Skeletal muscle satellite cell (primary cell): ENCODE results near the gene NCAPG2.

Source experiments
- H3K27me3 ChIP-seq: 2 replicates; pipeline ENCODE4 v1.7.0; 2013; ENCODE audit warnings: low read length; ENCODE audit not compliant: control insufficient read depth, insufficient read depth
- H3K36me3 ChIP-seq: 2 replicates; pipeline ENCODE4 v1.7.0; 2013; ENCODE audit warnings: mild to moderate bottlenecking, control low read depth, low read length; ENCODE audit not compliant: insufficient read depth
- H3K4me1 ChIP-seq: 2 replicates; pipeline ENCODE4 v1.7.0; 2013; ENCODE audit warnings: low read length; ENCODE audit not compliant: control insufficient read depth, insufficient read depth
- H3K4me2 ChIP-seq: 2 replicates; pipeline ENCODE4 v1.7.0; 2013; ENCODE audit warnings: mild to moderate bottlenecking, low read length
- H3K4me3 ChIP-seq: 2 replicates; pipeline ENCODE4 v1.7.0; 2013; ENCODE audit warnings: low read length
- H3K9ac ChIP-seq: 2 replicates; pipeline ENCODE4 v1.7.0; 2013; ENCODE audit warnings: mild to moderate bottlenecking, low read depth, low read length, moderate library complexity
- H3K9me3 ChIP-seq: replicated peaks from 2 replicates; pipeline ENCODE4 v1.7.0; 2013; ENCODE audit warnings: mild to moderate bottlenecking, control low read depth, low read length

Gene NCAPG2

DNA sequence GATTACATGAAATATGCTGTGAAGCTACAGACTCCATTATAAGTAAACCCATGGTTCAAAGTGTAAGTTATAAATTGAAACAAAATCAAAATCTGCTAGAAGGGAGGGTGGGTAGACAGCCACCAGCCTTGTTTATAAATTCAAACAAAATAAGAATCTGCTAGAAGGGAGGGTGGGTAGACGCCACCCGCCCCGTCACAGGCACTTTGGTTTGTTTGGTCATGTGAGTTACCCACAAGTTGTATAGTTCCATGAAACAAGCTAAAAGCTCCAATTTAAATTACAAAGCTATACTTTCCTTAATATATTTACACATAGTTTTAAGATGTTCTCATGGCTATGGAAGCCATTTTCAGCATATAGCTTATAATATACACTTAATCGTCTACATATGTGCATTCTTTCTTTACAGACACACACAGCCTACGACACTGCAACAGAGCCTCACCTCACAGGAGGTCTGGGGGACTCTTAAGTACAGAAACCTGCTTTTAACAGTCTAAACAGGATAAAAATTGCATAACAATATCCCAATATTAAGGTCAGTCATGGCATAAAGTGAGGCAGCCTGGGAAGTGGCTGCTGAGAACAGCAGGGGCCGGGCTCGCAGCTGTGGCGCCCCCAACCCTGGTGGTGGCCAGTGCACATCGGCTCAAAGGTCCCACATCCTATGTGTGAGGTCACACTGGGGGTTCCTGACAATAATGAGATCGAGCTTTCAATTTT, 28.1 kb upstream of the NCAPG2 start:
- Histone ChIP-seq H3K9ac (no peak overlapping the region), H3K27me3 (no peaks in the 10 kb centered on the region), H3K4me2 (no peak overlapping the region), H3K4me3 (no peak overlapping the region), H3K36me3 (peaks cover 64% of the 10 kb centered on the region), H3K9me3 (no peaks in the 10 kb centered on the region), H3K4me1 (peaks cover 5% of the 10 kb centered on the region)

DNA sequence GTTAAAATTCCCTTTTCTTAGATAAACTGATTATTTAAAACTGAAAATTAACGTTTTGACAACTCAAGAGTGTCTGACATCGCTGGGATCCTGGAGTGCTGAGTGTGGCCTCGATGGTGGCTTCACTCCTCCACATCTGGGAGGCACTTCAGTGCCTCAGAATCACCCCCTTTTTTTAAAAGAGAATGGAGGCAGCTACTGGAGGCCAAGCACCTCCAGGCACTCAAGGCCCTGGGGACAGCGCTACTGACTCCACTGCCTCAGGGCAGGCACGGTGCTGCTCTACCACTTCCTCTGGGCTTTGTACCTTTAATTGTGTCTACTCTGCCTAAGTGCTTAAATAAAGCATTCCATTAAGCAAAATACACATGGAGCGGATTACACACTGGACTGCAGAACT, 27.2 kb upstream of the NCAPG2 start:
- Histone ChIP-seq H3K4me3 (no peak overlapping the region), H3K9ac (no peak overlapping the region), H3K4me1 (peaks cover 5% of the 10 kb centered on the region), H3K36me3 (peaks cover 56% of the 10 kb centered on the region), H3K9me3 (no peaks in the 10 kb centered on the region), H3K4me2 (no peak overlapping the region), H3K27me3 (no peaks in the 10 kb centered on the region)

DNA sequence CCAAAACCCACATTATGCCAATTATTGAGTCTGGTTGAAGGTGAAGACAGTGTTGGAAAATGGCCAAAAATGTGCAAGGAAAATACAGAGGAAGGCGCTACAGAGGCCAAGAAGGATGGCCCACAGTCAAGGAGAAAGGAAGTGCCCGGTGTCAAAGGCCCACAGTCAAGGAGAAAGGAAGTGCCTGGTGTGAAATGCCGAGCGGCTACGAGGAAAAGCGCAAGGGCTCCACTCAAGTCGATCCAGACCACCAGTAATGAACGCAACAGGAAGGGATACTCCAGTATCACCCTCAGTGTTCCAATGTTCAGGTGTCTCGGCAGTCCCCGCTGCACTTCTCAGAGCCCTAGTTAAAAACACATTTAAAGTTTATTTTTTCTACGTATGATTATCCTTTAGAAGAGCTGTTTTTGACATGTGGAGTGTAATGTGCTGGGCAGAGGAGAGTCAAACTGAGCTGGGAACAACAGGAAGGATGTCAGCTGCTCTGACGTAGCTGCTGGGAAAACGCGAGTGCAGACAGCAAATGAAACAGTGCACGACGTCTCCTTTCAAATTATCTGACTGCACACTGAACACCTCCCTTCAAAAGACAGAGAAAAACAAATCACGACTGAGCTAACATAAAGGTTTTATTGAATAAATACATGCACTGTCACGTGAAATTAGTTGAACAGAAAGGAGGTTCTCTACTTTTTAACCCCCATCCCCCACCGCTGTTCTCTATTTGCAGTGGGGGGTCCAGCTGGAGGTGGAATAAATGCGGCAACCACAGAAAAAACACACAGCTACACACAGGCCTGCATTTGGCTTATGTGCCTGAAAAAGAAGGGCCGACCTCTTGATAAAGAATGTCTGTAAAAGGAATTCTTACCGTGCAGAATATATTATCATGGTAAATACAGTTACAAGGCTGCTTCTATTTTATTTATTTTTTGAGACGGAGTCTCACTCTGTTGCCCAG, 26.1 kb upstream of the NCAPG2 start:
- H3K4me3 ChIP-seq: no peak overlapping the region
- H3K4me1 ChIP-seq: peaks cover 5% of the 10 kb centered on the region
- H3K9ac ChIP-seq: no peak overlapping the region
- no peak overlapping the region for H3K4me2 ChIP-seq
- H3K9me3 ChIP-seq: no peaks in the 10 kb centered on the region
- no peaks in the 10 kb centered on the region for H3K27me3 ChIP-seq
- peaks cover 47% of the 10 kb centered on the region for H3K36me3 ChIP-seq

DNA sequence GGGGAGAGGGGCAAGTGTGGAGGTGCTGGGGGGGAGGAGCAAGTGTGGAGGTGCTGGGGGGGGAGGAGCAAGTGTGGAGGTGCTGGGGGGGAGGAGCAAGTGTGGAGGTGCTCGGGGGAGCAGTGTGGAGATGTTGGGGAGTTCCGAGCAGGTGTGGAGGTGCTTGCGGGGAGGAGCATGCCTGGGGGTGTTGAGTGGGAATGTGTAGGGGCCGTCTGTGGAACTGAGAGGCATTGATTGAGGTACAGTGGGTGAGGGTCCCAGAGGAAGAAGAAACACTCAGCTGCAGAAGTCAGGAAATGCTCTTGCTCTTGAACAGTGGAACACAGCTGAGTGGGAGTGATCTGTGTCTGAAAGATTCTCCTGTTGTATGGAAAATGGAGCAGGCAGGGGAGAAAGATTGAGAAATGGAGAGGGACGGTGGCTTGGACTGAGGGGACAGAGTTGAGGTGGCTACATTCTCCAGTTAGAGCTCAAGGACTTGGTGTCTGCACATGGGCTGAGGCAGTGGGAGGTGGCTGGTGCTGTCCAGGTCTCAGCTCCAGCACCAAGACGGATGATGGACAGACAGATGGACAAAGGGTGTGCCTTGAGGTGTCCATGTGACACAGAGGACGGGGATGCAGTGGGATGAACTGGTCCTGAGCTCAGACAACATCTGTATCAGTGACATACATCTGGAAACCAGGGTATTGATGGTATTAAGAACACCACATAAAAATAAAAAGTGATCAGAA, 25.2 kb upstream of the NCAPG2 start:
- H3K4me3 ChIP-seq: no peak overlapping the region
- no peak overlapping the region for H3K4me2 ChIP-seq
- H3K27me3 ChIP-seq: no peaks in the 10 kb centered on the region
- no peak overlapping the region for H3K9ac ChIP-seq
- no peaks in the 10 kb centered on the region for H3K4me1 ChIP-seq
- peaks cover 38% of the 10 kb centered on the region for H3K36me3 ChIP-seq
- H3K9me3 ChIP-seq: no peaks in the 10 kb centered on the region

DNA sequence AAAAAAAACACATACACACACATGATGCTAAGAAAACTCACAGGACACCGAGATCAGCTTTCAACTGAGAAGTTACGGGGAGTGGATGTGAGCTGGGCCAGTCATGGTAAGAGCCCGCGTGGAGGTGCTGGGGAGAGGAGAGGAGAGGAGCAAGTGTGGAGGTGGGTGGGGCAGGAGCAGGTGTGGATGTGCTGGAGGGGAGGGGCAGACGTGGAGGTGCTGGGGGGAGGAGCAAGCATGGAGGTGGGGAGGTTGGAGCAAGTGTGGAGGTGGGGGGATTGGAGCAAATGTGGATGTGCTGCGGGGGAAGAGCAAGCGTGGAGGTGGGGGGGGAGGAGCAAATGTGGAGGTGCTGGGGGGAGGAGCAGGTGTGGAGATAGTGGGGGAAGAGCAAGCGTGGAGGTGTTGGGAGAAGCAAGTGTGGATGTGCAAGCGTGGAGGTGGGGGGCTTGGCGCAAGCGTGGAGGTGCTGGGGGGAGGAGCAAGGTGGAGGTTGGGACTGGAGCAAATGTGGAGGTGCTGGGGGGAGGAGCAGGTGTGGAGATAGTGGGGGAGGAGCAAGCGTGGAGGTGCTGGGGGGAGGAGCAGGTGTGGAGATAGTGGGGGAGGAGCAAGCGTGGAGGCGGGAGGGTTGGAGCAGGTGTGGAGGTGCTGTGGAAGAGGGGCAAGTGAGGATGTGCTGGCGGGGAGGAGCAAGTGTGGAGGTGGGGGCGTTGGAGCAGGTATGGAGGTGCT, 24.5 kb upstream of the NCAPG2 start:
- Histone ChIP-seq H3K9me3 (no peaks in the 10 kb centered on the region), H3K4me2 (no peak overlapping the region), H3K36me3 (peaks cover 31% of the 10 kb centered on the region), H3K27me3 (no peaks in the 10 kb centered on the region), H3K4me1 (no peaks in the 10 kb centered on the region), H3K4me3 (no peak overlapping the region), H3K9ac (no peak overlapping the region)

DNA sequence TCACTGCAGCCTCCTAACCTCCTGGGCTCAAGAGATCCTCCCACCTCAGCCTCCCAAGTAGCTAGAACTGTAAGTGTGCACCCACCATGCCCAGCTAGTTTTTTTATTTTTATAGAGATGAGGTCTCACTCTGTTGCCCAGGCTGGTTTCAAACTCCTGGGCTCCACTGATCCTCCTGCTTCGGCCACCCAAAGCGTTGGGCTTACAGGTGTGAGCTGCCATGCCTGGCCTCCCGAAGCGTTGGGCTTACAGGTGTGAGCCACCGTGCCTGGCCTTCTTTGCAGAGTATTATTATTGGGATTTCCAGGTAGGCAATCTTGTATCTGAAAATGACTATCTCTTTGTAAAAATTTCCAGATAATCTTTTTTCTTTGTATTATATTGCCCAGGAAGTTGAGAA, 23.1 kb upstream of the NCAPG2 start:
- no peaks in the 10 kb centered on the region for H3K9me3 ChIP-seq
- no peak overlapping the region for H3K4me2 ChIP-seq
- H3K36me3 ChIP-seq: peaks cover 22% of the 10 kb centered on the region
- H3K4me3 ChIP-seq: no peak overlapping the region
- no peaks in the 10 kb centered on the region for H3K4me1 ChIP-seq
- H3K27me3 ChIP-seq: no peaks in the 10 kb centered on the region
- H3K9ac ChIP-seq: no peak overlapping the region

DNA sequence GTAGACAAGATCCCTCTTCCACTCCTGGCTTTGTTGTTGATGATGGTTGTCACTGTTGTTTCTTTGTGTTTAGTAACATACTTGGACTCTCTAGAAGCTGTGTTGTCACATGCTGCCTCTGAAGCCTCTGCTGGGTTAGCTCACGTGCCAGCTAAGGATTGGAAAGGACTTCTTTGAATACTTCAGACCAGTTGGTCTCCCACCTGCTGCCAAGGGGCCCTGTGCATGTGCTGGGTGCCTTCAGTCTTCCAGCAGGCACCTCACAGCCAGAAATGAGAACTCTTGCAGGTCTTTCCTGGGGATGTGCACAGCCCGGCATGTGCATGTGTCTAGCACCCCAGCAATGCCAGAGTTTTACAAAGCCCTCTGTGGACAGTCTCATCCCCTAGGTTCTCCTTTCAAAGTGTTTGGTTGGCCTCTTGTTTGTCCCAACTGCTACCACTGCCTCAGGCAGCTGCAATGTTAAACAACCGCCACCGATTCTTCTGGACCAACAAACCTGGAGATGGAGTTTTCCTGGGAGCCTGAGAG, 21.7 kb upstream of the NCAPG2 start:
- Histone ChIP-seq H3K9ac (no peak overlapping the region), H3K4me2 (no peak overlapping the region), H3K27me3 (no peaks in the 10 kb centered on the region), H3K4me1 (no peaks in the 10 kb centered on the region), H3K4me3 (no peak overlapping the region), H3K36me3 (peaks cover 10% of the 10 kb centered on the region), H3K9me3 (no peaks in the 10 kb centered on the region)

DNA sequence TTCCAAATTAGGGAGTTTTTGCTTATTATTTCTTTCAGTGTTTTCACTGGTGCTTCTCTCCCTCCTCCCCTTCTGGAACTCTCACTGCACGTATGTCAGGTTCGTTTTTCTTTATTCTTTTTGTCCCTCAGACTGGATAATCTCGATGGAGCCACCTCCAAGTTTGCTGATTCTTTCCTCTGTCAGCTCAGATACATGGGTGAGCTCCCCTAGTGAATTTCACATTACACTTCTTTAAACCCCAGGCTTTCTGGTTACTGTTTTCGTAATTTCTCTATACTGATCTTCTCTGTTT, 20.8 kb upstream of the NCAPG2 start:
- no peaks in the 10 kb centered on the region for H3K9me3 ChIP-seq
- H3K4me1 ChIP-seq: no peaks in the 10 kb centered on the region
- H3K4me3 ChIP-seq: no peak overlapping the region
- no peak overlapping the region for H3K9ac ChIP-seq
- no peaks in the 10 kb centered on the region for H3K27me3 ChIP-seq
- H3K36me3 ChIP-seq: peaks cover 7% of the 10 kb centered on the region
- no peak overlapping the region for H3K4me2 ChIP-seq

DNA sequence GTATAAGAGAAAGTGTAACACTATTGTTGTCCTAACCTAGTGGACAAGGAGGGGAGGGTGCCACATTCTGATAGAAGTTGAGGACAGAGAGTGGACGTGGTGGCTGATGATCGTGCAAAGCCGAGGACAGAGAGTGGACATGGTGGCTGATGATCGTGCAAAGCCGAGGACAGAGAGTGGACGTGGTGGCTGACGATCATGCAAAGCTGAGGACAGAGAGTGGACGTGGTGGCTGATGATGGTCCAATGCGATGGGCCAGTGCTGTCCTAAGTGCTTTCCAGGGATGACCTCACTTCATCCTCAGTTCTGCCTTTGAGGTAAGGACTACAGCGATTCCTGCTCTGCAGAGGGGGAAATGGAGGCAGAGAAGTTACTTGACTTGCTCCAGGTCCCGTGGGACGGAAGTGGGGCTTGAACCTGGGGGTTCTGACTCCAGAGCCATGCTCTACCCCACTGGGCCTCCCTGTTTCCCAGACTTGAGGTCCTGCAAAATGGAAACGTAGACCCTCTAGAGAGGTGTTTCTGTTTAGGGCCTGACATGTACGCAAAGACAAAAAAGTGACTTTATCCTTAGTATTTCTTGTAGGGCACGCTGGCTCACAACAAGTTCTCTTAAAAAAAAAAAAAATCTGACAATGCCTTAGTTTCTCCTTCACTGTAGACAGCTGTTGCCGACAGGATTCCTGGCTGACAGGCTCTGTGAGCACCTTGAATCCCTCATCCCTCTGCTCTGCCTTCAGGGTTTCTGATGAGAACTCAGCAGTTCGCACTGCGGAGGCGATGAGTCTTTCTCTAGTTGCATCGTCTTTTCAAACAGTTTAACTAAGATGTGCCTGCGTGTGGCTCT, 20.3 kb upstream of the NCAPG2 start:
- Histone ChIP-seq H3K4me1 (no peaks in the 10 kb centered on the region), H3K9me3 (no peaks in the 10 kb centered on the region), H3K9ac (no peak overlapping the region), H3K4me2 (no peak overlapping the region), H3K4me3 (no peak overlapping the region), H3K36me3 (peaks cover 2% of the 10 kb centered on the region), H3K27me3 (no peaks in the 10 kb centered on the region)

DNA sequence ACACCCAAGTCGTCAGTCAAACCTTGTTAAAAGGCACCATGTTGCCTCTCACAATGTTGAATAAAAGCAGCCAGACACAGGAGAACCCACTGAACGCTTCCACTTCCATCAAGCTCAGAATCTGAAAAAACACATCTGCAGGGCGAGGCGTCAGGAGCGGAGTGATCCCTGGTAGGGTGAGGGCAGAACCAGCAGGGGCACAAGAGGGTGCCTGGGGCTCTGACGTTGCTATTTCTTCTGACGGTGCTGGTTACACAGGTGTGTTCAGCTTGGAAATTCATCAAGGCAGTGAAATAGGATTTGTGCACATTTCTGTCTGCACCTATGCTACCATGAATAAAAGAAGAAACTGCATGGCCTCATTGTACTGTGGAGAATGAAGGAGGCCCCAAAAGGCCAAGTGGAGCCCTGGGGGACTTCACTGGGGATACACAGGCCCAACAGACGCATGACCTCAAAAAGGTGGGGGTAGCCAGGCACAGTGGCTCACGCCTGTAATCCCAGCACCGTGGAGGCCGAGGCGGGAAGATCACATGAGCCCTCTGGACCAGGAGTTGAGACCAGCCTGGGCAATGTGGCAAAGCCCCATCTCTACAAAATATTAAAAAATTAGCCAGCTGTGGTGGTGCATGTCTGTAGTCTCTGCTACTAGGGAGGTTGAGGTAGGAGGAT, 19.2 kb upstream of the NCAPG2 start:
- H3K4me3 ChIP-seq: no peak overlapping the region
- no peaks in the 10 kb centered on the region for H3K36me3 ChIP-seq
- H3K9me3 ChIP-seq: no peaks in the 10 kb centered on the region
- H3K27me3 ChIP-seq: peaks cover 7% of the 10 kb centered on the region
- H3K9ac ChIP-seq: no peak overlapping the region
- H3K4me2 ChIP-seq: no peak overlapping the region
- no peaks in the 10 kb centered on the region for H3K4me1 ChIP-seq
